GM12892 (cell line): ENCODE data around the gene PEX14.

Source experiments
- DNase-seq: peaks from one replicate; pipeline ENCODE4 v3.0.0; 2011; ENCODE audit not compliant: insufficient read length
- FAIRE-seq: peaks from 2 replicates; lab custom pipeline; 2011; peaks lifted over from hg19 to GRCh38; lab: Jason Lieb, UNC
- POLR2A ChIP-seq: IDR thresholded peaks from 2 replicates; pipeline ENCODE4 v1.6.1; 2011; ENCODE audit warnings: low read depth, low read length, control low read depth
- POLR2AphosphoS5 ChIP-seq: IDR thresholded peaks from 2 replicates; pipeline ENCODE4 v1.6.1; 2011; ENCODE audit warnings: low read depth, low read length, control low read depth
- TAF1 ChIP-seq: IDR thresholded peaks from 2 replicates; pipeline ENCODE4 v1.6.1; 2011; ENCODE audit warnings: low read depth, mild to moderate bottlenecking, control low read depth, low read length, borderline replicate concordance

The PEX14 gene

GRCh38 chr1:10515301-10515975 lies 40.7 kb downstream of the PEX14 start:
- DNase-seq (no peak), FAIRE-seq (no peak)
- TF ChIP-seq TAF1 (no peak), POLR2A (no peak), POLR2AphosphoS5 (no peak)

GRCh38 chr1:10515976-10516750 lies 41.4 kb downstream of the PEX14 start:
- no peak for TF ChIP-seq POLR2A
- TF ChIP-seq POLR2AphosphoS5, result no peak
- TF ChIP-seq TAF1, result no peak
- FAIRE-seq (no peak), DNase-seq (no peak)

DNA sequence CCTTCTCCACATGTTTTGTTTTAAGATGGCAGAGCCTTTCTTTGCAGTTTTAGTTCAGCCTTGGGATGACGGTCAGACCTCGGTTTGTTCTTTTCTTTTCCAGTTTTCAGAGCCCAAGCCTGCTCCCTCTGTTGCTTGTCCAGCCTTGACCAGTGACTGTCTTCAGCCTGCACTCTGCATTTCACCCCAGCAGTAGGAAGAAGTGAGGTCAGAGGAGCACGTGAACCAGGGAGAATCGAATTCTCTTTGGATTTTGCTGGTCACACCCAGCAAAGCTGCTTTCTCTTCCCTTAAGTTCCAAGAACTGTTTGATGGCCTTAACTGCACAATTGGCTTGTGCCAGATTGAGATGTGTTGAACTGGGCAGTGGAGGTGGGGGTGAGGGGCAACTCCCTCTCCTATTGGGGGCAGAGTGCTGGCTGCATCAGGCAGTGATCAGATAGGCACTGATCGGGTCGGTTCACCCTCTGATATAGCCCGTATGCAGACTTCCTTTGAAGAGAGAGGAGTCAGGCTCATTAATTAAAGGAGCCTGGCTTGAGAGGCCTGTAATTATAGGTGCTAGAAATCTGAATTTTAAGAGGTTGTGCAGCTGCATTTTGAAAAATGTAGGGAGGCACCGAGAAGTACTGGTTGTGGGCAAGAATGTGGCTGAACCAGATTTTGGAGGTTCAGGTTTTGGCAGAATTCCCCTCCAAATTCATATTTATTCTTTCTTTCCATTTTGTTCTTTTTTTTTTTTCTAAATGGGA lies 42.4 kb downstream of the PEX14 start:
- DNase-seq (no peak), FAIRE-seq (no peak)
- TF ChIP-seq POLR2A (no peak), TAF1 (no peak), POLR2AphosphoS5 (no peak)

DNA sequence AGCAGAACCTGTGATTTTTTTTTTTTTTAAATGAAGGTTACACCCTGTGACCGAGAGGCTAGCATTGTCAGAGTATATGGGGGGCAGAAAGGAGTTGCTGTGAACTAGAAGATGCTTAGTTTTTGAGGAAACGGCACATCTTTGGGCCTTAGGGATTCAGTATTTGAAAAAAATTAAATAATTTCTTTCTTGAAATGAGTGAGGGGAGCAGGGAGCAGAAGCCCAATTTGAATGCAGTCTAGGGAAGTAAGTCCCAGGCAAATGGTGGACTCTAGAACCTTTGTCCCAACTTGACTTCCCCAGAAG lies 42.9 kb downstream of the PEX14 start:
- TF ChIP-seq POLR2AphosphoS5 (no peak), POLR2A (no peak), TAF1 (no peak)
- FAIRE-seq (no peak), DNase-seq (no peak)

DNA sequence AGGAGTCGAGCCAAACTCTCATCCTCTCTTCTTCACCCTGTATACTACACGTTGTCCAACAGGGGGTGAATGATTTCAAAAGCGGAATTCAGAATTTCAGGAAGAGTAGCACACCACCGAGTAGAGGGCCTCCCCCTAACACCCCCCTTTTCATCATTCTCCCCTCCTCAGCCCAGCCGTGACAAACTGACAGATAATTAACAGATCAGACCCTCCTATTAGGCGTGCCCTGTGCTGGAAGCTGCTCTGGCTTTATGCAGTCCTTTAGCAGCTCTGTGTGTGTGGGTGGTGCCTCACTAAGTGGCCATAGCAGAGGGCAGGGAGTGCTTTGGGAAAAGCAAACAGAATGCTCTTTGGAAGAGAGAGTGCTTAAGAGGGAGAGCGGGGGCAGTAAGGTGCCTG lies 44.3 kb downstream of the PEX14 start:
- FAIRE-seq, result no peak
- TF ChIP-seq POLR2A (no peak), TAF1 (no peak), POLR2AphosphoS5 (no peak)
- no peak for DNase-seq

DNA sequence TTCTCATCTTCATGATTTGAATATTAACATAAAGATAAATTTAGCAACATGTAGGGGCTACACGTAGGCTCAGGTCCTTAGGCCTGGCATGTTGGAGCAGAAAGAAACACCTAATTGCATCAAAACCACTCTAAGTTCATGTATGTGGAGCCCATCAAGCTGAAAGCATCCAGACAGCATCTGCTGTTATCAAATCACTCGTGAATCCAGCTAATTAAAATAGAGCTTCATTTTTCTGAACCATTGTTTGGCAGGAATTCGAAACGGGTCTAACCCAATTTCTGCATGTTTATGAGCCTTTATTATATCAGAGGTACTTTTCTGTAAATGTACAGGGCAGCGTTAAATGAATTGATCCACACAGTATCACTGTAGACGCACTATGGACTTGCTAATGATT lies 45.7 kb downstream of the PEX14 start:
- no peak for FAIRE-seq
- no peak for DNase-seq
- TF ChIP-seq POLR2AphosphoS5, result no peak
- TF ChIP-seq POLR2A, result no peak
- TF ChIP-seq TAF1, result no peak

DNA sequence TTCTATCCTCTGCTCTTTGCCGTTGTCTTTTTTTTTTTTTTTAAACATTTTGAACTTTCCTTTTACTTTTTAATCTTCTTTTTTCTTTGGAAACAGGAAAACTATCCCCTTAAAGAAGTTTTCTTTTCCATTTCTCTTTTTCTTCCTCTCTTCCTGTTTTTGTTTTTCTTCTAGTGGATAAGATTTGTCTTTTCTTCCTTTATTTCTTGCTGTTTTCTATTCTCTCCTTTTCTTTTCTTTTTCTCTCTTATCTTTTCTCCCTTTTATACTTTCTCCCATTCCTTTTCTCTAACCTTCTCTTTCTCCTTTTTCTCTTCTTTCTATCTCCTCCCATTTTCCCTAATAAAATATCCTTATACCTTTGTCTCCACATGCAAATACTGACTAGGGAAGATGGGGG lies 46.2 kb downstream of the PEX14 start:
- FAIRE-seq (no peak), DNase-seq (no peak)
- TF ChIP-seq POLR2A (no peak), TAF1 (no peak), POLR2AphosphoS5 (no peak)

- no peak for TF ChIP-seq POLR2A
- no peak for TF ChIP-seq POLR2AphosphoS5
- no peak for TF ChIP-seq TAF1
- DNase-seq, result no peak
- no peak for FAIRE-seq
These were observed 46.9 kb downstream of the PEX14 start for GRCh38 chr1:10521537-10522157.

- TF ChIP-seq POLR2A, result no peak
- TF ChIP-seq TAF1, result no peak
- TF ChIP-seq POLR2AphosphoS5, result no peak
- DNase-seq, result no peak
- FAIRE-seq, result no peak
These were observed 47.6 kb downstream of the PEX14 start for GRCh38 chr1:10522322-10522860.

DNA sequence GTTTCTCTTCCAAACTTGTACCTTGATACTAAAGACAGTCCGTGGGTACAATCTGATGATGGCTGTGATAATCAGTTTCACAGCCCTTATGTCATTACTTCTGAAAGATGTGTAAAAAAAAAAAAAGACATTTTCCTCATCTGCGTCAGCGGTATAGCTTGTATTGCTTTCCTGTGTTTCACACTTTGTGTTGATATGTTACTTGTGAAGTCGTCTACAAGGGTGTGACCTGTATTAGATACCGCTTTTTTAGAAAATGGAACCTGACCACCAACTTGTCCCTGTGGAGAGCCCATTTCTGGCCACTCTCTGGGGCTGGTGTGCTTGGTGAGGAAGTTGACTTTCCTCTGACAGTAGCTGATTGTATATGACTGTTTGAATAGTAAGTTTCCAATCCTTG lies 50.5 kb downstream of the PEX14 start:
- TF ChIP-seq POLR2AphosphoS5, result no peak
- no peak for TF ChIP-seq TAF1
- no peak for TF ChIP-seq POLR2A
- no peak for DNase-seq
- no peak for FAIRE-seq
